HEK293T (cell line): ENCODE results near the gene RHEB.

Source experiments
- BHLHE40 ChIP-seq: fragments of 450-650 bp; IDR thresholded peaks from 2 replicates; pipeline ENCODE4 v1.6.1; 2016; ENCODE audit warnings: mild to moderate bottlenecking, moderate library complexity, borderline replicate concordance
- FOXK2 ChIP-seq: fragments of 450-650 bp; IDR thresholded peaks from 2 replicates; pipeline ENCODE4 v1.6.1; 2016; ENCODE audit warnings: mild to moderate bottlenecking
- FOXM1 ChIP-seq: fragments of 450-650 bp; IDR thresholded peaks from 2 replicates; pipeline ENCODE4 v1.6.1; 2017; ENCODE audit warnings: mild to moderate bottlenecking, borderline replicate concordance
- HDGF ChIP-seq: fragments of 450-650 bp; IDR thresholded peaks from 2 replicates; pipeline ENCODE4 v1.6.1; 2017; ENCODE audit warnings: antibody characterized with exemption, borderline replicate concordance
- SP1 ChIP-seq: fragments of 450-650 bp; IDR thresholded peaks from 2 replicates; pipeline ENCODE4 v1.6.1; 2017
- SUZ12 ChIP-seq: fragments of 450-650 bp; IDR thresholded peaks from 2 replicates; pipeline ENCODE4 v1.6.1; 2016; ENCODE audit warnings: mild to moderate bottlenecking
- TARDBP ChIP-seq: fragments of 450-650 bp; IDR thresholded peaks from 2 replicates; pipeline ENCODE4 v1.6.1; 2016
- ZNF384 ChIP-seq: fragments of 450-650 bp; IDR thresholded peaks from 2 replicates; pipeline ENCODE4 v1.6.1; 2016

- no peak for TF ChIP-seq HDGF
- TF ChIP-seq ZNF384, result no peak
- TF ChIP-seq BHLHE40, result no peak
- no peak for TF ChIP-seq TARDBP
- no peak for TF ChIP-seq SP1
- TF ChIP-seq FOXK2, result no peak
- no peak for TF ChIP-seq SUZ12
- TF ChIP-seq FOXM1, result no peak
These were observed 79.6 kb downstream of the RHEB start, which contains the start of gene CRYGN for GRCh38 chr7:151439855-151440798.
